Activated CD4-positive, alpha-beta T cell treated with anti-CD3 and anti-CD28 coated beads for 48 hours (primary cell): Measurements from ENCODE around the gene ZNF701.
A peak's percentile ranks its signal among the peaks of the same experiment; 100 is the strongest.
"Not testable (repeated sequence)": the region's sequence is repeated elsewhere in the genome, so short reads cannot be mapped to it uniquely, and the experiment has no call there.

Source experiments
- DNase-seq: peaks from one replicate; pipeline ENCODE4 v3.0.0-alpha.2; 2020

The ZNF701 gene

DNA sequence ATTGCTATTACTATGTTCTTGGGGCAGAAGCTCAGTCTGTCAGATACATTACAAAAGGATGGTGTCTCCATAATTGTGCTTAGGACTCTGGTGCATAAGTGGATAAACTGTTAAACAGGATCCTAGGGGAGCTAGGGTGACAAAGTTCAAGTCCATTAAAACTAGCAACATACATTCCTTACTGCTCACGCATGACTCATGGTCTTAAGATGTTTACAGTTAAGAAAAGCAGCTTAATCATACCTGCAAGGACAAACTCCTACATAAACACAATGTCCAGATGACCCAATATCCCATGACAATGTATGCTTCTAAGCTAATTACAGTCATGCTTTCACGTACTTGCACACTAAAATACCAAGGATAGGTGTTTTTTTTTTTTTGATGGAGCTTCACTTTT lies 3.5 kb upstream of the ZNF701 start:
- DNase-seq, result no peak

DNA sequence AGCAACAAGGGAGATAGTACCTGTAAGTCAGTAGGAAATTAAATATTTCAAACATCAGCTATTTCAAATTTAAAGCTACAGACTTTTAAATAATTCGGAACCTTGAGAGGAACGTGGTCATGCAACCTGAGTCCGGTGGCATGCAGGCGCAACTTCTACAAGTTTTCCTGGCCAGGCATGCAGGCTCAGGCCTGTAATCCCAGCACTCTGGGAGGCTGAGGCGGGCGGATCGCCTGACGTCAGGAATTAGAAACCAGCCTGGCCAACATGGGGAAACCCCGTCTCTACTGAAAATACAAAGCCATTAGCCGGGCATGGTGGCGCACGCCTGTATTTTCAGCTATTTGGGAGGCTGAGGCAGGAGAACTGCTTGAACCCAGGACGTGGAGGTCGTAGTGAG lies 2.2 kb upstream of the ZNF701 start:
- DNase-seq, result no peak

DNA sequence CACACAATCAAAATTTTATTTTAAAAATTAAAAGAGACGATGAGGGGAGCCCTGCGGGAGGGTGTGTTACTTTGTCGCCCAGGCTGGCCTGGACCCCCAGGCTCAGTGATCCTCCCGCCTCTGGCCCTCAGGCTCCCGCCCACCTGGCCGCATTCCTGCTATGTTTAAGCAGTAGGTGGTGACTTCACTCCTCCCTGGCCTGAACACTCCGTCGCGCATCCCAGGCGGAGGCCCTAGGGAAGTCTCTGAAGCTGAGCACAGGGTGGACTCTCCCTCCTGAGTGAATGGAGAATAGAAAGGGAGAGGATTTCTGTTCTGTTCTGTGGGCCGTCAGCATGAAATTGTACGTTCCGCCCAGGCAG lies 468 bp upstream of the ZNF701 start:
- peak; percentile 3 for DNase-seq

GRCh38 chr19:52584736-52585440 lies 14.8 kb downstream of the ZNF701 start:
- DNase-seq, result no peak

- DNase-seq, result no peak
Measured at GRCh38 chr19:52585604-52586003, 15.5 kb downstream of the ZNF701 start.

GRCh38 chr19:52590728-52591127 lies 20.6 kb downstream of the ZNF701 start:
- no peak for DNase-seq

DNA sequence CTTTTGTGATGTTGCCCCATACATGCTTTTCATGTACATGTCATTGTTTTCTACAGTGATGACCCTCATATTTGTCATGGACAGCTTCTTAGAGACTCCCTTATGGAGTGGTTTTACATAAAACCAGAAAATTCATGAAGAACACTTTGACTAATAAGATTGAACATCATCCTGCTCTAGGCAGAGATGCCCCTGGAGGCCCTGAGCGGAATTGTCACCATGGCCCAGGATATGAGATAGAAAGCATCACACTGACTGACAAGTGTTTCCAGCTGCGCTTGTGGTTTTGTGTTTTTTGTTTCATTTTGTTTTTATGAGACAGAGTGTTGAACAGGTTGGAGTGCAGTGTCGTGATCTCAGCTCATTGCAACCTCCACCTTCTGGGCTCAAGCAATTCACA lies 22.2 kb downstream of the ZNF701 start:
- DNase-seq, result peak; percentile 47

- DNase-seq, result not testable (repeated sequence)
Measured at GRCh38 chr19:52593441-52593840, 23.4 kb downstream of the ZNF701 start.

- no peak for DNase-seq
Measured at GRCh38 chr19:52599241-52599640, 29.2 kb downstream of the ZNF701 start.

DNA sequence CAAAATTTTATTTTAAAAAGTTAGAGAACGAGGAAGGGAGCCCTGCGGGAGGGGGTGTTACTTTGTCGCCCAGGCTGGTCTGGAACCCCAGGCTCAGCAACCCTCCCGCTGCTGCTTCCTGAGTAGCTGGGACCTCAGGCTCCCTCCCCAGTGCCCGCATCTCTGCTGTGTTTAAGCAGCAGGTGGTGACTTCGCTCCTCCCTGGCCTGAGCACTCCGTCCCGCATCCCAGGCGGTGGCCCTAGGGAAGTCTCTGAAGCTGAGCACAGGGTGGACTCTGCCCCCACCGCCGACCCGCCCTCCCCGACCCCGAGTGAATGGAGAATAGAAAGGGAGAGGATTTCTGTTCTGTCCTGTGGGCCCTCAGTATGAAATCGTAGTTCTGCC lies 30.5 kb downstream of the ZNF701 start:
- peak; percentile 21 for DNase-seq

DNA sequence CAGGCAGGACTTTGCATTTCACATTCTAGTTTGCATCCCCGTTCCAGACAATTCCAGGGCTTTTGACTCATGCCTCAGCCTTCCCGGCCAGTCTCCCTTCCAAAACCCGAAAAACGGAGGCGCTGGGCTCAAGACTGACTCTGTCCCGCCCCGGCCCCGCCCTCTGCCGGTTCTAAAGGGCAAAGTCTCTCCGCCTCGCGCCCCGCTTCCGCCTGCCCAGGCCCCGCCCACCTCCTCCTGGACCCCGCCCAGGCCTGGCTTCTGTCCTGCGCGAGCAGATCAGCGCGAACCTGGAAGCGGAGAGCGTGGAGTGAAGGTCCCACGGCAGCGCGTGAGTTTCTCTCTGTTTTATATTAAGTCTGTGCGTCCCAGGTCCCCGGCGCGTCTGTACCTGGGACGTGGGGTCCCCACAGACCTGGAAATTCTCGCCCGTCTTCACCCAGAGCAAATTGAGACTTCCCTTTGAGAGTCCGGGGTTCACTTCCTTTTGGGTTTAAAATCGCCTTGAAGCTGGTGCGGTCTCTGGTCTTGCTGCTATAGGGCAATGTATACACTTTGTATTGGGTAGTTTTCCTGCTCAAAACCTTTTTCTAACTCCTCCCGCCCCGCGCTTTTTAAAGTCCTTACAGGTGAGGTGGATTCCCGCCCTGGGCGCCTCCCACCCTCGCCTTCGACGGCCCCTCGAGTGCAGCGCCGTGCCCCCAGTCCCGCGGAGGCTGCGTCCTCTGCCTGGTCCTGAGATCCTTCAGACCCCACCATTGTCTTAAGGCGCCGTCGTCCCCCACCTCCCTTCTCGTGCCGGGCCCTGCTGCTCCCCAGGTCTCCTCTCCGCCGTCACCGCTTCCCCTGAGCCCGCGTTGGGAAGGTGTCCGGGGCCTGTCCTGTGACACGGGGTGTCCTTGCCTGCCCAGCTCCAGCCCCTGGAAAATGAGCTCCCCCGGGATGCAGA lies 31.2 kb downstream of the ZNF701 start:
- DNase-seq, result peak; percentile 95

- not testable (repeated sequence) for DNase-seq
Measured at GRCh38 chr19:52601974-52602366, 31.9 kb downstream of the ZNF701 start.

GRCh38 chr19:52602941-52603340 lies 32.9 kb downstream of the ZNF701 start:
- no peak for DNase-seq

- DNase-seq, result no peak
Measured at GRCh38 chr19:52603558-52604207, 33.6 kb downstream of the ZNF701 start.

GRCh38 chr19:52613299-52613906 lies 43.3 kb downstream of the ZNF701 start:
- no peak for DNase-seq

- no peak for DNase-seq
Measured at GRCh38 chr19:52621376-52621775, 51.3 kb downstream of the ZNF701 start.

- no peak for DNase-seq
Measured at GRCh38 chr19:52622261-52622660, 52.2 kb downstream of the ZNF701 start.

DNA sequence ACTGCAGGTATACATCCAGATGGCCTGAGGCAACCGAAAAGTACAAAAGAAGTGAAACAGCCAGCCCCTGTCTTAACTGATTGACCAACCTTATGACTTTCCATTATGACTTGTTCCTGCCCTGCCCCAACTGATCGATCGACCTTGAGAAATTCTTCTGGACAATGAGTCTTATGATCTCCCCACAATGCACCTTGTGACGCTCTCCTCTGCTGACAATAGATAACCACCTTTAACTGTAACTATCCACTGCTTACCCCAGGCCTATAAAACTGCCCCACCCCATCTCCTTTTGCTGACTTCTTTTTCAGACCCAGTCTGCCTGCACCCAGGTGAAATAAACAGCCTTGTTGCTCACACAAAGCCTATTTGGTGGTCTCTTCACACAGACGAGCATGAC lies 56.8 kb downstream of the ZNF701 start:
- DNase-seq, result no peak

DNA sequence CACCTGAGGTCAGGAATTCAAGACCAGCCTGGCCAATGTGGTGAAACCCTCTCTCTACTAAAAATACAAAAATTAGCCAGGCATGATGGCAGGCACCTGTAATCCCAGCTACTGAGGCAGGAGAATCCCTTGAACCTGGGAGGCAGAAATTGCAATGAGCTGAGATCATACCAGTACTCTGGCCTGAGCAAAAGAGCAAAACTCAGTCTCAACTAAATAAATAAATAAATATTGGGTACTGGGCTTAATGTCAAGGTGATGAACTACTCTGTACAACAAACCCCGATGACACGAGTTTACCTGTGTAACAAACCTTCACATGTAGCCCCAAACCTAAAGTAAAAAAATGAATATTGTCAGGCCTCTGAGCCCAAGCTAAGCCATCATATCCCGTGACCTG lies 57.4 kb downstream of the ZNF701 start:
- DNase-seq, result not testable (repeated sequence)

- no peak for DNase-seq
Measured at GRCh38 chr19:52635786-52636570, 65.9 kb downstream of the ZNF701 start.
